H1 (cell line): ENCODE data around the gene PTCHD1. TPM values are rescaled to one million over a fixed set of nuclear protein-coding genes. Genes with fewer than 3 reads are reported as not detected.

Source experiments
- BACH1 ChIP-seq: IDR thresholded peaks from 2 replicates; pipeline ENCODE4 v1.6.1; 2012; ENCODE audit warnings: low read length, improper control_type of control experiment
- CBX5 ChIP-seq: fragments of 300-800, 300-1000 bp; sonication (generic); IDR thresholded peaks from 2 replicates; pipeline ENCODE4 v1.7.1; 2016; ENCODE audit warnings: antibody characterized with exemption, low read length, low read depth
- CHD7 ChIP-seq: fragments of 300-600 bp; sonication (generic); IDR thresholded peaks from 2 replicates; pipeline ENCODE4 v1.7.1; 2012; ENCODE audit warnings: low read length, moderate library complexity, mild to moderate bottlenecking, inconsistent platforms; ENCODE audit not compliant: insufficient replicate concordance
- EZH2 ChIP-seq: fragments of 200-600 bp; sonication (generic); IDR thresholded peaks from 2 replicates; pipeline ENCODE4 v1.7.1; 2012; ENCODE audit warnings: low read depth, mild to moderate bottlenecking, moderate library complexity, low read length, inconsistent platforms; ENCODE audit not compliant: severe bottlenecking
- KDM1A ChIP-seq: fragments of 200-600, 300-600 bp; sonication (generic); IDR thresholded peaks from 2 replicates; pipeline ENCODE4 v1.7.1; 2016; ENCODE audit warnings: mild to moderate bottlenecking, low read length, borderline replicate concordance
- NRF1 ChIP-seq: IDR thresholded peaks from 2 replicates; pipeline ENCODE4 v1.6.1; 2011; ENCODE audit warnings: mild to moderate bottlenecking, low read depth, low read length, improper control_type of control experiment
- PHF8 ChIP-seq: fragments of 200-600 bp; sonication (generic); conservative IDR thresholded peaks from 2 replicates; pipeline ENCODE4 v1.7.1; 2012; ENCODE audit warnings: low read depth, mild to moderate bottlenecking, inconsistent platforms, low read length, moderate library complexity
- POLR2AphosphoS5 ChIP-seq: IDR thresholded peaks from 2 replicates; pipeline ENCODE4 v1.6.1; 2011; ENCODE audit warnings: low read depth, low read length
- RFX5 ChIP-seq: IDR thresholded peaks from 2 replicates; pipeline ENCODE4 v1.6.1; 2011; ENCODE audit warnings: low read depth, low read length, improper control_type of control experiment, borderline replicate concordance
- SIN3A ChIP-seq, 2 experiments: IDR thresholded peaks in 1 of 2; conservative IDR thresholded peaks in 1 of 2; 2 replicates each; pipeline ENCODE4 v1.6.1; 2011 to 2012; ENCODE audit warnings: low read length in 2 of 2, improper control_type of control experiment in 1 of 2, low read depth in 1 of 2, mild to moderate bottlenecking in 1 of 2
- SP1 ChIP-seq: IDR thresholded peaks from 2 replicates; pipeline ENCODE4 v1.6.1; 2011; ENCODE audit warnings: low read depth, low read length
- TCF12 ChIP-seq: IDR thresholded peaks from 2 replicates; pipeline ENCODE4 v1.6.1; 2011; ENCODE audit warnings: low read depth, mild to moderate bottlenecking, low read length
- polyA plus RNA-seq, 7 experiments: library from polyadenylated mRNA; depleted of rRNA in 3 of 7; stranded (reverse) in 5 of 7; unstranded in 2 of 7; fragments of >200 nt in 5 of 7; fragments of 200-250 nt in 2 of 7; gene quantifications; 1 replicate in 5 of 7; 2 replicates in 1 of 7; 4 replicates in 1 of 7; pipeline versions ENCODE4 v1.2.1 to v1.2.3, GENCODE V29; 2011 to 2013; ENCODE audit warnings: missing spikeins in 2 of 7, mixed read lengths in 2 of 7
- total RNA-seq: library from RNA; stranded (reverse); fragmentation: NEBNext Ultra II Directional; extraction: Animal tissue kit (Norgen Biotek cat#: 25700); gene quantifications from 2 replicates; pipeline ENCODE4 v1.2.1, GENCODE V29; 2021

The PTCHD1 gene
- total and polyA plus RNA-seq, 2 of the 8 experiments (the other 6 are each of a cell fraction or from before 2014, with no cell fraction given) = 0.53 to 2.4 TPM

GRCh38 chrX:23390979-23391378 is 56.3 kb downstream of the PTCHD1 start (continued):
- TF ChIP-seq CHD7 (no peak), PHF8 (no peak), CBX5 (no peak), BACH1 (no peak), SP1 (no peak), EZH2 (no peak), NRF1 (no peak), RFX5 (no peak), KDM1A (no peak), SIN3A (conservative IDR thresholded peaks at IDR 0.05 in 1 of 2, IDR thresholded peaks at IDR 0.05 in 1 of 2; ENCODE audit: low read depth in 1 of 2, low read length in 2 of 2) (no peak), POLR2AphosphoS5 (no peak), TCF12 (no peak)
